Gastrocnemius medialis (tissue), 4 donors: Measurements from ENCODE around the gene ENTPD1. TPM values are rescaled to one million over a fixed set of nuclear protein-coding genes. Genes with fewer than 3 reads are reported as not detected.
A peak's percentile ranks its signal among the peaks of the same experiment; 100 is the strongest.

ENCODE experiments used
- ATAC-seq, 2 donors: fragments of 150-250 bp; one replicate each; pipeline ENCODE4 v1.9.1; 2016
- DNase-seq, 2 donors: peaks; one replicate each; pipeline ENCODE4 v3.0.0-alpha.2; 2019
- H3K27ac ChIP-seq, 4 donors: fragments of 200-600 bp; sonication (generic); 1 replicate in 1 of 4; 2 replicates in 3 of 4; pipeline ENCODE4 v1.5.1; 2016 to 2018; ENCODE audit warnings: mild to moderate bottlenecking in 2 of 4, moderate library complexity in 1 of 4
- H3K27me3 ChIP-seq, 3 donors: fragments of 200-600 bp; sonication (generic) in 2 of 3; 1 replicate in 1 of 3; 2 replicates in 2 of 3; pipeline versions ENCODE4 v1.5.1 to v1.6.0; 2016 to 2019; ENCODE audit warnings: mild to moderate bottlenecking in 1 of 3, moderate library complexity in 1 of 3
- H3K36me3 ChIP-seq, 2 donors: fragments of 200-600 bp; sonication (generic) in 1 of 2; one replicate each; pipeline ENCODE4 v1.5.1; 2017 to 2018
- H3K4me1 ChIP-seq, 2 donors: fragments of 200-600 bp; sonication (generic) in 1 of 2; one replicate each; pipeline ENCODE4 v1.5.1; 2016 to 2017; ENCODE audit warnings: mild to moderate bottlenecking in 2 of 2
- H3K4me3 ChIP-seq, 4 donors: fragments of 200-600 bp; sonication (generic) in 3 of 4; 1 replicate in 1 of 4; 2 replicates in 3 of 4; pipeline ENCODE4 v1.5.1; 2016 to 2019; ENCODE audit warnings: mild to moderate bottlenecking in 2 of 4
- H3K9me3 ChIP-seq, 3 donors: fragments of 200-600 bp; sonication (generic) in 2 of 3; 1 replicate in 1 of 3; 2 replicates in 2 of 3; pipeline ENCODE4 v1.5.1; 2016 to 2019
- POLR2A ChIP-seq, 2 donors: fragments of 450-650 bp; IDR thresholded peaks; one replicate each; pipeline ENCODE4 v1.6.1; 2017; ENCODE audit warnings: antibody characterized with exemption in 2 of 2, mild to moderate bottlenecking in 2 of 2, moderate library complexity in 2 of 2
- in situ Hi-C, 4 donors: fragments of 200-750 bp; cut with MboI; loops; one replicate each; pipeline versions ENCODE4 v1.15.0 to v1.8.0; 2017; ENCODE audit warnings: low sequenced_read_pairs in 4 of 4
- intact Hi-C: fragments of 100-400 bp; cut with DNase I; formaldehyde crosslinking; loops from one replicate; pipeline ENCODE4 v1.15.1; 2023; ENCODE audit warnings: low total_unique reads
- total RNA-seq, 4 donors: library from RNA; depleted of rRNA; stranded (reverse); fragments of >200 nt; gene quantifications; one replicate each; pipeline versions ENCODE4 v1.1.0 to v1.2.3, GENCODE V29; 2016
- TF ChIP-seq, protein P1 (sequence below), 5 experiments: fragments of 450-650 bp in 3 of 5; fragments of 200-600 bp in 2 of 5; sonication (generic) in 2 of 5; IDR thresholded peaks in 4 of 5; conservative IDR thresholded peaks in 1 of 5; 1 replicate in 4 of 5; 2 replicates in 1 of 5; pipeline ENCODE4 v1.5.1; 2016 to 2019; ENCODE audit warnings: antibody characterized with exemption in 5 of 5, mild to moderate bottlenecking in 3 of 5, moderate library complexity in 3 of 5

The ENTPD1 gene
- total RNA-seq, 4 donors from 2014 or later: 1.7 to 6.9 (median 3.8) TPM

DNA sequence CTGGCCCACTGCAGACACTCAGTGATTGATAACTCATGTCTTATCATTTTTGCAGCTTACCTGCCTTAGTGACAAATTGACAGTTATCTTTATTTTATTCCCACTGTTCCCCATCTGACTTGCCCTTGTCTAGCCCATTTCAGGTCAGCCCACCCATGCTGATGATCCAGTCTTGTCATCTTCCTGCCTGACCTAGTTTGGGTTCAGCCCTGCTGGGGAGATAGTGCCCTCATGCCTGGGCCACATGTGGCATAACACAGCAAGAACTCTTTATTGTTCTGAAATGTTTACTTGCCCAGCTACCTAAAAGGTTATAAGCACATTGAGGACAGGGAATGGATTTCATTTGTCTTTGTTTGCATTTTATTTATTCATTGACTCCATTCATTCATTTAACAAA lies 75.6 kb downstream of the ENTPD1 start:
- intact Hi-C loops (no loop called here), in situ Hi-C loops (no loop called here)
- peak overlapping the region in 2 of 4 donors; percentile 20 to 50 for H3K27ac ChIP-seq
- no peaks in the 10 kb centered on the region for H3K9me3 ChIP-seq
- DNase-seq: no peak
- no peak for ATAC-seq
- peaks cover 0 to 4% of the 10 kb centered on the region in 2 donors for H3K4me1 ChIP-seq
- no peaks in the 10 kb centered on the region for H3K36me3 ChIP-seq
- TF ChIP-seq POLR2A (IDR thresholded peaks at IDR 0.05): no peak
- TF ChIP-seq, protein P1, sequence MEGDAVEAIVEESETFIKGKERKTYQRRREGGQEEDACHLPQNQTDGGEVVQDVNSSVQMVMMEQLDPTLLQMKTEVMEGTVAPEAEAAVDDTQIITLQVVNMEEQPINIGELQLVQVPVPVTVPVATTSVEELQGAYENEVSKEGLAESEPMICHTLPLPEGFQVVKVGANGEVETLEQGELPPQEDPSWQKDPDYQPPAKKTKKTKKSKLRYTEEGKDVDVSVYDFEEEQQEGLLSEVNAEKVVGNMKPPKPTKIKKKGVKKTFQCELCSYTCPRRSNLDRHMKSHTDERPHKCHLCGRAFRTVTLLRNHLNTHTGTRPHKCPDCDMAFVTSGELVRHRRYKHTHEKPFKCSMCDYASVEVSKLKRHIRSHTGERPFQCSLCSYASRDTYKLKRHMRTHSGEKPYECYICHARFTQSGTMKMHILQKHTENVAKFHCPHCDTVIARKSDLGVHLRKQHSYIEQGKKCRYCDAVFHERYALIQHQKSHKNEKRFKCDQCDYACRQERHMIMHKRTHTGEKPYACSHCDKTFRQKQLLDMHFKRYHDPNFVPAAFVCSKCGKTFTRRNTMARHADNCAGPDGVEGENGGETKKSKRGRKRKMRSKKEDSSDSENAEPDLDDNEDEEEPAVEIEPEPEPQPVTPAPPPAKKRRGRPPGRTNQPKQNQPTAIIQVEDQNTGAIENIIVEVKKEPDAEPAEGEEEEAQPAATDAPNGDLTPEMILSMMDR (IDR thresholded peaks at IDR 0.05 in 4 of 5, conservative IDR thresholded peaks at IDR 0.05 in 1 of 5): no peak
- H3K4me3 ChIP-seq: no peak overlapping the region
- no peaks in the 10 kb centered on the region for H3K27me3 ChIP-seq

DNA sequence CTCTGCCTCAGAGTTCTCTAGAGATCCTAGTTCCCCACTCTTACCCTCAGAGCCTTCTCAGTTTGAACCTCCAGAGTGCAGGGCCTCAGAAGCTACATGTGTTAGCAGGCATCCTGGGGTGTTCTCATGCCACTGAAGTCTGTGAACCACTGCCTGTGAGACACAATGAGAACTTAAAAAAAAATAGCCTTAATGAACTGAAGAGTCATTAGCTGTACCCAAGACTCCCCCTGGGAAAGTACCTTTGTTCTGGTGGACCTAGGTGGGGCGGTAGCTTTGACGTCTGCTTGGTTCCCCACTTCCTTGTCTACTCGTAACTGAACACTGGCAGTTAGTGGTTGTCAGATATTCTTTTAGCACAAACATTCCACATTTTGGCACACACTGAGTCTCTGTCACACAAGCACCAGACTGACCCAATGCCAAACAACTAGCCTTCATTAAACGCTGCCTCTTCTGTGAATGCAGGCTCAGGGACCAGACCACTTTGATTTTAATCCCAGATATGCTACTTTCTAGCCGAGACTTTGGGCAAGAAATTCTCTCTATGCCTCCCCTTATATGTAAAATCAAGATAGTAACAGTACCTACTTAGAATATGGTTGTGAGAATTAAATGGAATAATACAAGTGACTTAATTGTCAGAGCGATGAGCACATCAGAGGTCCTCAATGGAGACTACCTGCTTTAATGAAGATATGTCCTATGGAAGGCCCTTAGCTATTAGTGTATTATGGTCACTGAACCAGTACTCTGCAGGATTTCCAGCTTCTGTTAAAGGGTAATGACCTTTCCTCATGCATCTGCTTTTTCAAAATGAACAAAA lies 76.5 kb downstream of the ENTPD1 start:
- intact Hi-C loops: no loop called here
- in situ Hi-C loops: no loop called here
- Histone ChIP-seq H3K27me3 (no peaks in the 10 kb centered on the region), H3K4me3 (no peak overlapping the region), H3K4me1 (peaks cover 0 to 4% of the 10 kb centered on the region in 2 donors), H3K27ac (peak overlapping the region in 3 of 4 donors; percentile 20 to 50 (median 45)), H3K9me3 (no peaks in the 10 kb centered on the region), H3K36me3 (no peaks in the 10 kb centered on the region)
- peak; percentile 68 to 71 for ATAC-seq
- TF ChIP-seq, protein P1 (IDR thresholded peaks at IDR 0.05 in 4 of 5, conservative IDR thresholded peaks at IDR 0.05 in 1 of 5): no peak
- TF ChIP-seq POLR2A (IDR thresholded peaks at IDR 0.05): no peak
- no peak for DNase-seq

DNA sequence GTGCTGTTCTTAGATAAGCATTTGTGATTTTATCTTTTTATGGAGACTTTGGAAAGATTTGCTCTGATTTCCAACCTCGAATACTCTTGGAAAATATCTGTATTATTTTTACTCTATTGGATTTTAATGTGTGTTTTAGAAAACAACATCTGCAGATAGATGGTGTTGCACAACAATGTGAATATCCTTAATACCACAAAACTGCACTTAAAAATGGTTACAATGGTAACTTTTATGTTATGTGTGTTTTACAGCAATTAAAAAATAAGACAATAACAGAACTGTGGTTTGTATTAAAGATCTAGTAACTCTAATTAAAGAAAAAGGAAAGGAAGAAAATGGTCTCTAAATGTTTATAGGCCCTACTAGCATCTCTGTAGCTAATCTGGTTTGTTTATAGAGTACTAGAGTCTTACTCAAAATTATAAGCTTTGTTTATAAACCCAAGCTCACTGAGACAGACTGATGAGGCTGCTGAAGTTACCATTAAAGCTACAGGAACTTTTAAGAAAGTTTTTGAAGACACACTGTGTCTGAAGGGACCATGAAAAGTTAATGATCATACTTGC lies 77.2 kb downstream of the ENTPD1 start:
- peak overlapping the region in 3 of 4 donors; percentile 20 to 50 (median 45) for H3K27ac ChIP-seq
- no peaks in the 10 kb centered on the region for H3K36me3 ChIP-seq
- intact Hi-C loops (no loop called here), in situ Hi-C loops (no loop called here)
- ATAC-seq (no peak), DNase-seq (no peak)
- no peak overlapping the region for H3K4me3 ChIP-seq
- TF ChIP-seq POLR2A (IDR thresholded peaks at IDR 0.05): no peak
- TF ChIP-seq, protein P1 (IDR thresholded peaks at IDR 0.05 in 4 of 5, conservative IDR thresholded peaks at IDR 0.05 in 1 of 5): no peak
- peaks cover 0 to 4% of the 10 kb centered on the region in 2 donors for H3K4me1 ChIP-seq
- H3K27me3 ChIP-seq: no peaks in the 10 kb centered on the region
- no peaks in the 10 kb centered on the region for H3K9me3 ChIP-seq

DNA sequence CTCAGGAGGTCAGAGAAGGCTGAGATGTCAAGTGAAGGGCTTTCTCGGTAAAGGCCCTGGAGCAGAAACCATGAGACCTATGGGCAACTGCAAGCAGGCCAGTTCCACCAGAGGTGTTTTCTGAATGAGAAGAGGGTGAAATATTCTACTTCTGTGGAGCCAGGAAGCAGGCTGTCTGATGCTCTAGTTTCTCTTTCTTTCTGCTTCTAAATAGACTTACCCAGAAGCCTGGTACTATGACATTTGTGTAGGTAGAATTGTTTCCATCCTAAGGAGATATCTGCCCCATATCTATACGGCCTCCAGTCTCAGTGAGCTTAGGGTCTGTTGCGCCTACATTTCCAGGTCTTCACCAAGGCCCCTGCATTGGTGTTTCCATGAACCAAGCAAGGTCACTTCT lies 78.4 kb downstream of the ENTPD1 start:
- in situ Hi-C loops (no loop called here), intact Hi-C loops (no loop called here)
- no peak for TF ChIP-seq POLR2A (IDR thresholded peaks at IDR 0.05)
- TF ChIP-seq, protein P1 (IDR thresholded peaks at IDR 0.05 in 4 of 5, conservative IDR thresholded peaks at IDR 0.05 in 1 of 5): no peak
- Histone ChIP-seq H3K9me3 (no peaks in the 10 kb centered on the region), H3K27me3 (no peaks in the 10 kb centered on the region), H3K4me1 (peaks cover 0 to 4% of the 10 kb centered on the region in 2 donors), H3K36me3 (no peaks in the 10 kb centered on the region), H3K27ac (no peak overlapping the region), H3K4me3 (no peak overlapping the region)
- no peak for ATAC-seq
- DNase-seq: no peak
